Left colon (tissue), 2 donors: ENCODE results near the gene LHX3. TPM values are rescaled to one million over a fixed set of nuclear protein-coding genes. Genes with fewer than 3 reads are reported as not detected.
"Not testable (repeated sequence)": the region's sequence is repeated elsewhere in the genome, so short reads cannot be mapped to it uniquely, and the experiment has no call there.

ENCODE experiments used
- ATAC-seq: fragments of 200-7000 bp; cut with Tn5 transposase; one replicate; pipeline ENCODE4 v1.9.1; 2020; ENCODE audit warnings: mild to moderate bottlenecking, moderate library complexity
- DNase-seq, 2 donors: peaks; one replicate each; pipeline ENCODE4 v3.0.0-alpha.2; 2020
- intact Hi-C, 2 donors: fragments of 100-400 bp; cut with DNase I in 1 of 2; cut with micrococcal nuclease in 1 of 2; formaldehyde crosslinking; loops; one replicate each; pipeline versions ENCODE4 v1.11.2 to v1.14.0; 2022; cut with DNase I, micrococcal nuclease
- total RNA-seq, 2 donors: library from RNA; stranded (reverse); fragmentation: NEBNext Ultra II Directional; extraction: Animal tissue kit (Norgen Biotek cat#: 25700); gene quantifications; one replicate each; pipeline ENCODE4 v1.2.1, GENCODE V29; 2021
- donor health status: DM: no; HTN: no; CAD: no.
- donor health status: DM: yes; HTN: yes; CAD: no.

Gene LHX3
- total RNA-seq, 2 donors from 2014 or later, result not detected

- intact Hi-C loops, result no loop called here
- no peak for DNase-seq
- no peak for ATAC-seq
These were observed 38.1 kb upstream of the LHX3 start for GRCh38 chr9:136242918-136243525.

- ATAC-seq, result no peak
These were observed 37.3 kb upstream of the LHX3 start for GRCh38 chr9:136242248-136242647.

GRCh38 chr9:136241542-136241941 lies 36.6 kb upstream of the LHX3 start:
- DNase-seq (no peak), ATAC-seq (no peak)
- intact Hi-C loops, result no loop called here

More at GRCh38 chr9:136242248-136242647, 37.3 kb upstream of the LHX3 start:
- DNase-seq, result no peak
- intact Hi-C loops, result no loop called here

GRCh38 chr9:136240941-136241340 lies 36.0 kb upstream of the LHX3 start:
- intact Hi-C loops, result no loop called here
- no peak for ATAC-seq
- DNase-seq, result no peak

DNA sequence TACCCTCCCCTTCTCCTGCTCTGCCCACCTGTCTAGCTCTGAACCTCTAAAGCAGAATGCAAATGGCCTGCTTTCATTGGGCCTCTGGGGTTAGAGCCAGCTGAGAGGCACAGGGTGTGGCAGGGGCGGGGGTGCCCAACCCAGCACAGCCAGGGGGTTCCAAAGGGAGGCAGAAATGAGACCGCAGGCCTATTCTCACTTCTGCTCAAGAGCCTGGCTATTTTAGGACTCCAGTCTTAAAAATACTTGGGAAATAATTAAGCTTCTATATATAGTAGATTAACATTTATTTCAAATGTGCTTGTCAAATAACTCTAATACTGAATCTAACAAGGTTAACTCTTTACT lies 35.0 kb upstream of the LHX3 start:
- DNase-seq, result peak; percentile 26 to 53
- intact Hi-C loops, result no loop called here
- peak; percentile 21 for ATAC-seq

- intact Hi-C loops, result no loop called here
- DNase-seq, result no peak
- peak; percentile 32 for ATAC-seq
These were observed 34.4 kb upstream of the LHX3 start for GRCh38 chr9:136239135-136239982.

- no peak for ATAC-seq
- no peak for DNase-seq
- intact Hi-C loops, result no loop called here
These were observed 33.4 kb upstream of the LHX3 start for GRCh38 chr9:136238342-136238732.

- DNase-seq (no peak), ATAC-seq (no peak)
- intact Hi-C loops, result no loop called here
These were observed 32.8 kb upstream of the LHX3 start for GRCh38 chr9:136237486-136238341.

DNA sequence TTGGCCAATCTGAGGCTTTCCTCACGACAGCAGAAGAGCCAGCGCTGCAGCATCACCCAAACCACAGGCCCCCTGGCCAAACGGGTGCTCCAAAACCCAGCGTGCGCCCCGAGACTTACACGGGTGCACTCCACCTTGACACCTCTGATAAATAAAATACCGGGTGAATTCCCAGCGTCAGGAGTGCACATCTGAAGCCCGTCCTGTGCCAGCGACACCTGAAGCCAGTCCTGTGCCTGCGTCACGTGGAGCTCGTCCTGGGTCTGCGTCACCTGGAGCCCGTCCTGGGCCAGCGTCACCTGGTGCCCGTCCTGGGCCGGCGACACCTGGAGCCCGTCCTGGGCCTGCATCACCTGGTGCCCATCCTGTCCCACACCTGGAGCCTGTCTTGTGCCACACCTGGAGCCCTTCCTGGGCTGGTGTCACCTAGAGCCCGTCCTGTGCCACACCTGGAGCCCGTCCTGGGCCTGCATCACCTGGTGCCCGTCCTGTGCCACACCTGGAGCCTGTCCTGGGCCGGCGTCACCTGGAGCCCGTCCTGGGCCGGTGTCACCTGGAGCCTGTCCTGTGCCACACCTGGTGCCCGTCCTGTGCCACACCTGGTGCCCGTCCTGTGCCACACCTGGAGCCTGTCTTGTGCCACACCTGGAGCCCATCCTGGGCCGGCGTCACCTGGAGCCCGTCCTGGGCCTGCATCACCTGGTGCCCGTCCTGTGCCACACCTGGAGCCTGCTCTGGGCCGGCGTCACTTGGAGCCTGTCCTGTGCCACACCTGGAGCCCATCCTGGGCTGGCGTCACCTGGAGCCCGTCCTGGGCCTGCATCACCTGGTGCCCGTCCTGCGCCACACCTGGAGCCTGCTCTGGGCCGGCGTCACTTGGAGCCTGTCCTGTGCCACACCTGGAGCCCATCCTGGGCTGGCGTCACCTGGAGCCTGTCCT lies 31.8 kb upstream of the LHX3 start:
- DNase-seq, ATAC-seq, intact Hi-C loops: not testable (repeated sequence)

- ATAC-seq, result no peak
- intact Hi-C loops, result no loop called here
- DNase-seq, result no peak
These were observed 31.0 kb upstream of the LHX3 start for GRCh38 chr9:136235709-136236455.

- ATAC-seq (no peak), DNase-seq (no peak)
- intact Hi-C loops, result no loop called here
These were observed 30.2 kb upstream of the LHX3 start for GRCh38 chr9:136235171-136235570.

DNA sequence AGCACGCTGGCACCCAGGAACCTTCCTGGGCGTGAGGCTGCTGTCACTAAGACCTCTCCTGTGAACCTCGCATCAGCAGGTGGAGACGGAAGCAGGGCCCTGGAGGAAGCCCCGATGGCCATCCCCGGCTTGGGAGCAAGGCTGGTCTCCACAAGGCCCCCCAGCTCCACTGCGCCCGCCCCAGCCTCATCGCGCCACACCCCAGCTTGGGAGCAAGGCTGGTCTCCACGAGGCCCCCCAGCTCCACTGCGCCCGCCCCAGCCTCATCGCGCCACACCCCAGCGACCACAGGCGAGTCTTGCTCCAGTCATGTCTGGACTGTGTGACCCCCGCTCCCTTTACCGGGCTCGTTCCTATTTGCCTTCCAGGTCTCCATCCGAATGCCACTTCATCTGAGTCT lies 29.7 kb upstream of the LHX3 start:
- no peak for ATAC-seq
- intact Hi-C loops, result no loop called here
- no peak for DNase-seq

- no peak for ATAC-seq
- intact Hi-C loops, result no loop called here
- DNase-seq, result no peak
These were observed 28.9 kb upstream of the LHX3 start for GRCh38 chr9:136233868-136234267.

GRCh38 chr9:136233411-136233810 lies 28.5 kb upstream of the LHX3 start:
- intact Hi-C loops, result no loop called here
- DNase-seq, result no peak
- no peak for ATAC-seq

DNA sequence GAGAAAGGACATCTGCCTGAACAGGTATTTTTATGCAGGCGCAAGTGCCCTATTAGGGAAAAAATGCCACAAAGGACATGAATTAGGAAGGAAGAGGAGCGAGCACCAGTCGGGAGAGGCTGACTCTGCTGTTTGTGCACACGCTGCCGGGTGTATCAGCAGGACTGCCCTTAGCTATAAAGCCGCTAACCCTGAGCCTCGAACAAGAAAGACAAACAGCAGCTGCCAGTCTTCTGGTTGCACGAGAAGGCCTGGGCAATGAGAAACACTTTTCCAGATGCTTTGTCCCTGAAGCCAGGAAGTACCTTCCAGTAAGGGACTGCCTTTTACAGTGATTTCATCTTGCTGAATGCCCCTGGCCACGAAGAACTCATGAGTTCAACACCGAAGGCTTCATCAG lies 28.0 kb upstream of the LHX3 start:
- intact Hi-C loops, result no loop called here
- DNase-seq (no peak), ATAC-seq (no peak)

GRCh38 chr9:136231478-136232297 lies 26.8 kb upstream of the LHX3 start:
- ATAC-seq (no peak), DNase-seq (no peak)
- intact Hi-C loops, result no loop called here

DNA sequence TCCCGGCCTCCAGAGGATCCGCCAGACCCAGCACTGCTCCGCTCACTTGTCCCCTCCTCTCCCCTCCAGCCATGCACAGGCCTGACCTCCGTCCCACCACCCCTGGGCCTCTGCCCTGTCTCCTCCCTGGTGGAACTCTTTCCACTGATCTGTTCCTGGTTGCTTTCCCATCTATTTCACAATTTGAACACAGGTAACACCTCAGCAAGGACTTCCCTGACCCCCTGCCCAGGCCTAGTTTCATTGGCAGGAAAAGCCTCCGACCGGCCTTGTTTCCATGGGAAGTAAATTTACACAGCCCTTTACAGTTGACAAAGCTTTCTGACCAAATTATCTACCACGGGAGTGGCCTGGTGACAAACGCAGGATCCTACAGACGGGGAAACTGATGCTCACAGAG lies 25.8 kb upstream of the LHX3 start:
- intact Hi-C loops, result no loop called here
- ATAC-seq (no peak), DNase-seq (no peak)
